Activated T-cell treated with anti-CD3 and anti-CD28 coated beads for 24 hours (primary cell): ENCODE measurements around the gene NIPA2.
"Not testable (repeated sequence)": the region's sequence is repeated elsewhere in the genome, so short reads cannot be mapped to it uniquely, and the experiment has no call there.

ENCODE experiments used
- DNase-seq: peaks from one replicate; pipeline ENCODE4 v3.0.0-alpha.2; 2020; ENCODE audit warnings: low read depth

NIPA2 gene

DNA sequence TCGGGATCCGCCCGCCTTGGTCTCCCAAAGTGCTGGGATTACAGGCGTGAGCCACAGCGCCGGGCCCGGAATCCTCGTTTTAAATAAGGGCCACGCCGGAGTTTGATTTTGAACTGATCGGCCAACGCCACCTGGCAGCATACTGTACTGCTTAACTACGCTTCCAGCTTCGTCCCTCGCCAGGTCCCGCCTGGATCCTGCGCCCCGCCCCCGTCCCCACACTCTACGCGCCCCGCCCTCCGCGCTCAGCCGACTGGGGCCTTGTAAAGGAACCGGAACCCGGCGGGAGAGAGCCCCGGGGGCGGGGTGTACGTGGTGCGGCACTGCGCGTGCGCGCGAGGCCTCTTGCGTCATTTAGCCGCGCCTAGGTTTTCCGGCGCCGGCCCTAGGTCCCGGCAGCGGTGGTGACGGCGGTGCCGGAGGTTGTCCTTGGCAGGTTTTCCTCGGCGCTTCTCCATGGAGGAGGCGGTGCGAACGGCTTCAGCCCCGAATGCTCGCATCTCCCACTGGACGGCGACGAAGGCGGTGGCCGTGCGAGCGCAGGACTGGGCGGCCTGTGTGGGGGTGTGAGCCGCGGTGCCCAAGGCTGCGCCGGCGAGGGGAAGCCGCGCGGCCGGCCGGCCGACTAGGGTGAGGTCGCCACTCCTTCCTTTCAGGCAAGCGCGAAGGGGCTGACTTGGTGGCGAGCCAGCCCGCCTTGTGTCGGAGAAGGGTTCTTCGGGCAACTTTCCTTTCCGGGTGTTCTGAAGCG lies at the start of gene NIPA2:
NIPA2 (plus strand) TSS at position 375 of the 751 bp plus-strand sequence. CDS start 13,066 bp downstream, outside the sequence.
- DNase-seq, result peak; percentile 99

DNA sequence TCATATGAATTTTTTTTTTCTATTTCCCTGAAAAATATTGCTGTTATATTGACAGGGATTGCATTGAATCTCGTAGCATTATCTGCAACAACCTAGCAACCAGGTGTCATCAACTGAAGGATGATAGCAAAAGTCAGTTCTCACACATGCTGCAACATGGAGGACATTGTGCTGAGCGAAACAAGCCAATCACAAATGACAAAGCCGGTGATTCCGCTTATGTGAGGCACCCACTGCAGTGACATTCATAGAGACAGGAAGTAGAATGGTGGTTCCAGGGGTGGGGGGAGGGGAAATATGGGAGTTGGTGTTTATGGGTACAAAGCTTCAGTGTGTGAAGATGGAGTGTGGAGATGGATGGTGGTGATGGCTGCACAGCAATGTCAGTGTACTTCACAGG lies 44.4 kb upstream of the NIPA2 start:
- DNase-seq, result no peak

DNA sequence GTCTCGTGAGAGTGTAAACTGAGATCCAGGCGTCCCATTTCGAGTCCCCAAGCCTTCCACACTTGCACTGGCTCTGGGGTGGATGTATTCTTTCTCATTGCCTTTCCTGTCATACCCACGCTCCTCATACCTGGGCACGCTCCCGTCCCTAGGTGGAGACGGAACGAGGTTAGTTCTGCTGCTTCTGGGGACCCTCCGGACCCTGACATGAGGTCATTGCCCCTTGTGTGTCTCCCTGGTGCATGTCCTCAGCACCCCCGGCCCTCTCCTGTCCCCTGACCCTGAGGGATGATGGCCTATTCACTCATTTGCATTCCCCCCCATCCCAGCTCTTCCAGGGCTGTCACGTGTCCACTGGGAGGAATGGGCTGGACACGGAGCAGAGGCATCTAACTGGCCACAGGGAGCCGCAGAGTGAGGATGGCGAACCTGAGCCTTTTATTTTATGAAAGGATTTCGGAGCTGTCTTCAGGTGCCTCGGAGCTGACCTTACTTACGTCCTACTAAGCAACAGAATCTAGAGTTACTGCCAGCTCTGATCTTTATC lies 43.8 kb upstream of the NIPA2 start:
- DNase-seq, result no peak

DNA sequence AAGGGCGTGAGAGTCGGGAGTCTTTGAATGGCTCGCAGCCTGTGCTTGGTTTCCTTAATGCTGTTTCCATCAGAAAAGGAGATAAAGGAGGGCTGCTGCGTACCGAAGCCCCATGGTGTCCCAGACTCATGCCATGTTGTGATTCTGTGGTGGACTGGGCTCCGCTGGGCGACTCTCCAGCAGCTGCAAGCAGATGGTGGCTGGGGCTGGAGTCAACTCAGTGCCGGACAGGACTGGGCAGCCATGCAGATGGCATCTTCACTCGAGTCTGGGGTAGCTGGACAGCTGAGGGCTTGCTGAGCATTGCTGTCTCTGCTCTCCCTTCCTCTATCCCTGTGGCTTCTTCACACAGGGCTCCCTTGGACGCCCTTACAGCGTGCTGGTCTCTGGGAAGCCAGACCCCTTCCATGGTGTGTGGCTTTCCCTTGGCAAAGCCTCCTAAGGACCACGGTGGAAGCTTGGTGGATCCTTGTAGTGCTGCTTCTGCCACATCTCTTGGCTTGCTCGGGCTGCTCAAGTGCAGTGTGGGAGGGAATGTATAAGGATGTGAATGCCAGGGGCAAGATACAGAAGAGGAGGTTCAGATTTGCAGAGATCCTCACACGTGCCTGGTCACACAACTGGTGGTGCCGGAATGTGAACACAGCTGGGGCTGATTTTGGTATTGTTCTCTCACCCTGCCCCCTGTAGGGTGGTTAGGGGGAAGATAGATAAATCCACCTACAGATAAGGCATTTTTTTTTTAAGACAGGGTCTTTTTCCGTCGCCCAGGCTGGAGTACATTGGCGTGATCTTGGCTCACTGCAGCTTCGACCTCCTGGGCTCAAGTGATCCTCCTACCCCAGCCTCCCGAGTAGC lies 43.0 kb upstream of the NIPA2 start:
- DNase-seq, result no peak

DNA sequence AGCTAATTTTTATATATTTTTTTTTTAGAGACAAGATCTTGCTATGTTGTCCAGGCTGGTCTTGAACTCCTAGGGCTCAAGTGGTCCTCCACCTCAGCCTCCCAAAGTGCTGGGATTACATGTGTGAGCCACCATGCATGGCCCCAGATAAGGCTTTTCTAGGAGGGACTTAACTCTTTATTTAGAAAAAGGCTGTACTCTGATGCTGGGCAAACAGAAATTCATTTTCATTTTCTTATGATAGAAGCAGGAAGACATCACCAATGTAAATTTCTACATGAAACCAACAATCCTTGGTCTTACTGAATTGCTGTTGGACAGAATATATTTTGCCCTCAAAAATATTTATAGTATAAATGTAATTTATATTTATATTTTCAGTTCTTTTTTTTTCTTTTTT lies 42.4 kb upstream of the NIPA2 start:
- no peak for DNase-seq

DNA sequence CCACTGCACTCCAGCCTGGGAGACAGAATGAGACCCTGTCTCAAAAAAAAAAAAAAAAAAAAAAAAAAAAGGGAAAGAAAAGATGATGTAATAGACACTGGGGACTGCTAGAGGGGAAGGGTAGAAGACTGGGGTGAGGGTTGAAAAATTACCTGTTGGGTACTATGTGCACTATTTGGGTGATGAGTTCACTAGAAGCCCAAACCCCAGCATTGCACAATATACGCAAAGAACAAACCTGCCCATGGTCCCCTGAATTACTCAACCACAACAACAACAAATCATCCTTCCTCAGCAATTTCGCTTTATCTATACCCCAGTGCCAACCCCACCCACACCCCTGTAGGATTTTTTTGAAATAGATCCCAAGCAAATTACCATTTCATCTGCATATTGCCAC lies 38.6 kb upstream of the NIPA2 start:
- no peak for DNase-seq

DNA sequence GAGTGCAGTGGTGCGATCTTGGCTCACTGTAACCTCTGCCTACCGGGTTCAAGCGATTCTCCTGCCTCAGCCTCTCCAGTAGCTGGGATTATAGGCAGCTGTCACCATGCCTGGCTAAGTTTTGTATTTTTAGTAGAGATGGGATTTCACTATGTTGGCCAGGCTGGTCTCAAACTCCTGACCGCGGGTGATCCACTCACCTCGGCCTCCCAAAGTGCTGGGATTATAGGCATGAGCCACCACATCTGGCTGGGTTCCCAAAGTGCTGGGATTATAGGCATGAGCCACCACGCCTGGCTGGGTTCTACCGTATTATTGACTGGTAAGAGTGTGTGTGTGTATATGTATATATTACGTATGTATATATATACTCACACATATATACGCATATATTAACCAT lies 35.5 kb upstream of the NIPA2 start:
- DNase-seq, result not testable (repeated sequence)

DNA sequence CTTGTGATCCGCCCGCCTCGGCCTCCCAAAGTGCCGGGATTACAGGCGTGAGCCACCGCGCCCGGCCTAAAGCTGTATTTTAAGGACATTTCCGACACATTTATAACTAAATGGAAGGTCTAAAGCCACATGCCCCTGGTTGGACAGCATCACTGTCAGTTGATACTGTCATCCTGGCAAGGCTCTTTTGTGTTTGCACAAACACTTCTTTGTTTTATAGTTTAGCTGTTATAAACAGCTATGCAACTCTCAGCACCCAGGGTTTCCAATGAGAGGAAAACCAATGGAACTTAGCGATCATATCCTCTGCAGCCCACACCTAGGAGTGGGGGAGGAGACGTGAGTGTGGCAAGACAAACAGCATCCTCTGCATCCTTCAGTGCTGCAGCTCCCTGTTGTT lies 32.3 kb upstream of the NIPA2 start:
- no peak for DNase-seq

DNA sequence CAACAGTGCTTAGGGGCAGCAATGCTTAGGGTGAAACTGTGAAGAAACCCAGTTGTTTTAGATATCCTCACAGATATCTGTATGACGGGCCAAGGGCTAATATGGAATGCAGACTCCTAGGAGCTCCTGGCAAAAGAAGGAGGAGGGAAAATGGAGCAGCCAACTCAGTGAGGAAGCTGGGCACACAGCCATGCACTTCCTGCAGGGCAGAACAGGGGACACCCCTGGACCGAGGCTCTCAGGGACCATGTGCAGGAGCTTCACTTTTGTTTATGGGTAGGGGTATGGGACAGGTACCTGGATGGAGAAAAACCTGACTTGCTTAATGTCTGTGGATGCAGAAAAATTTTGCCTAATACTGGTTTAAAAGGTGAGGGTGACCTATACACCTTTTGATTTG lies 31.8 kb upstream of the NIPA2 start:
- no peak for DNase-seq

DNA sequence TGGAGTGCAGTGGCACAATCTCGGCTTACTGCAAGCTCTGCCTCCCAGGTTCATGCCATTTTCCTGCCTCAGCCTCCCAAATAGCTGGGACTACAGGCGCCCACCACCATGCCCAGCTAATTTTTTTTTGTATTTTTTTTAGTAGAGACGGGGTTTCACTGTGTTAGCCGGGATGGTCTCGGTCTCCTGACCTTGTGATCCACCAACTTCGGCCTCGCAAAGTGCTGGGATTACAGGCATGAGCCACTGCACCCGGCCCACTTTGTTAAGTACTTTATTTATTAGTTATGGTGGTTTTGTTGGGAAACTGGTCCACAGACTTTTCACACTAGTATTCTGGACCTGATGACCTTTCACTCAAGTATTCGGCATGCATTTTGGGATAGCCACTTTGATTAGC lies 30.6 kb upstream of the NIPA2 start:
- not testable (repeated sequence) for DNase-seq

DNA sequence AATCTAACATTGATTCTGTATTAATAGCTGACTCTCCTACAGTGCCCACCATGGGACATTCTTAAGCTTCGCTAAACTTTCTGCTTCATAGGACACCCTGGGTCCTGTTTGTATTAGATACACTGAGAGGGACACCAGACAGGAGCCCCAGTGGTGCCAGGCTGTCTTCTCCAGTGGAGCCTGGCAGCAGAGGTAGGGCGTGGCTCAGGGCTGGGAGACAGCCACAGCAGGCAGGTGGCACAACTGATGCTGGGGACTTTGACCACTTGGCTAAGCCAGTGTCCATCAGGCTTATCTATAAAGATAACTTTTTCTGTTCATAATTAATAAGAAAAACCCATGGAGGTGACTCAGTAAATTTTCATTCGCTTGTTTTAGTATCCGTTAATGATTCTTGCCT lies 30.2 kb upstream of the NIPA2 start:
- no peak for DNase-seq

DNA sequence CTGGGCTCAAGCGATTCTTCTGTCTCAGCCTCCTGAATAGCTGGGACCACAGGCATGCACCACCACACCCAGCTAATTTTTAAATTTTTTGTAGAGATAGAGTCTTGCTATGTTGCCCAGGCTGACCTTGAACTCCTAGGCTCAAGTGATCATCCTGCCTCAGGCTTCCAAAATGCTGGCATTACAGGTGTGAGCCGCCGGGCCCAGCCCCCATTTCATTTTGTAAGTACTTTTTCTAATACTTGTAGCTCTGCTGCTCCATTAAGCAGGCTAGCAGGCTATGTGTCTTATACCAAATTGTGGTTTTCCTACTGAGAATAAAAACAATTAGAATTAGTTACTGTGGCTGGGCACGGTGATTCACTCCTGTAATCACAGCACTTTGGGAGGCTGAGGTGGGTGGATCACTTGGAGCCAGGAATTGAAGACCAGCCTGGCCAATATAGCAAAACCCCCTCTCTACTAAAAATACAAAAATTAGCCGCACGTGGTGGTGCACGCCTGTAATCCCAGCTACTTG lies 29.6 kb upstream of the NIPA2 start:
- DNase-seq, result no peak

DNA sequence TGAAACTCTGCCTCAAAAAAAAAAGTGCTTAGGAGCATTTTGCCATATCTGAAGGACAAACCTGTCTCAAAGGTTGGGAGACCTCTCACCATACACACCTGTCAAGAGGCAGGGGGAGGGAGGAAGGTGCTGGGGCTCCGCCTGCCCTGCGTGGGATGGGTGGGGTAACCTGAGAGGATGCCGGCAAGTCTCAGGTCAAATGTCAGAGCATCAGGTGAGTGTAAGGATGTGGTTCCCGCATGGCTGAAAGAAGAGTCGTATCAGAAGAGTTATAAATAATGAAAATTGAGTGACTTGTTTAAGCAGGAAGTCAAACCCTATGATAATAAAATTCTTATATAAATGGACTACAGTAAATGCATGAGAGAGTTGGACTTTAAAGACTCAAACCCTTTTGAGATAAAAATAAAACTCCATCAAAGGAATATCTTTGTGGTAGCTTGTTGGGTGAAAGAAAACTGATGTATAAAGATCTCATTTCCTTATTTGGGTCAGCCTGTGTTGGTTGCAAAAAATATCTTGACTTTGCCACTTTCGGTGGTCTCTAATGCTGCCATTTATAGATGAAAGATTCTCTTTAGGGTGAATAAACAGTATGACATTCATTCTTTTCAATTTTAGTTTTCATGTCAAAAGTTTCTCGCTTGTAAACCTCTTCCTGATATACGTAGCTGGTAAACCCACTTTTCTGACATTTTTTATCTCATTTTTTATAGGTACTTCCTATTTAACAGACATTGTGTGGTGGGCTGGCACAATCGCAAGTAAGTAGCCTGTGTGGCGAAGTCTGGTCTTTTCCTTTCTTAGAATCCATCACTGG lies 28.2 kb upstream of the NIPA2 start:
- no peak for DNase-seq

DNA sequence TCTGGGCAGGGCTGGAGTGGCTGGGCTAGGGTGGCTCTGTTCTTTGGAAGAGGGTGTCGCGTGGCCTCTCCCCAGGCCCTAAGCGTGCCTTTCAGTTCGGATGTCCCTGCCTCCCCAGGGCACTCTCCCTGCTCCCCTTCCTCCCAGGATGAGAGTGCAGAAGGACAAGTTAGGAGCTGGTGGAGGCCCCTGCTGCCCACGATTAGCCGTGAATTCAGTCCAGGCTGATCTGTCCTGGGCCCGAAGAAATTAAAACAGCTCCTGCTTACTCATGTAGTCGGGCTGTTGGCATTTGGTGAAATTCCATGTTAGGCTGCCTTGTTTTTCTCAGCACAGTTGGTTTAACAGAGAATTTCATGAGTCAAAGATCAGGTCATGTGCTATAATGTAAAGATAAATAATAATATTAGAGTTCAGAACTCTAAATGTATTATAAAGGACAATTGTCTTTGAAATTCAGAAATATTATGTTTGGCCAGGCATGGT lies 27.6 kb upstream of the NIPA2 start:
- DNase-seq, result no peak

DNA sequence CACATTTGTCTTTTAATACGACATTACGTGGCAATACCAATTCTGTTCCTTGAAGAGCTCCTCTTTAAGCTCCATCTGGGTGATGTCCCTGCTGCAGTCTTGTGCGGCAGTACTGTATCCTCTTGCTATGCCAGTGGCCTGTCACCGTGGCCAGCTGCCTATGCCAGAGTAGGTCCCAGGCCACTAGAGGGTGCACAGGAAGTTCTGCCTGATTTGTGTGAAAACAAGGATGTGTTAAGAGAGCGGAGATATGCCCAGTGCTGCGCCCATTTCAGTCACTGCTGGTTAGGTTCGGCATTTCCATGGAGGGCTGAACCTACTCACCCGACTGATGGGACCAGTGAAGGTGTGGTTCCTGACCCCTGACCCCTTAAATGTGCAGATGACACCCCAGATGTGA lies 26.8 kb upstream of the NIPA2 start:
- no peak for DNase-seq

DNA sequence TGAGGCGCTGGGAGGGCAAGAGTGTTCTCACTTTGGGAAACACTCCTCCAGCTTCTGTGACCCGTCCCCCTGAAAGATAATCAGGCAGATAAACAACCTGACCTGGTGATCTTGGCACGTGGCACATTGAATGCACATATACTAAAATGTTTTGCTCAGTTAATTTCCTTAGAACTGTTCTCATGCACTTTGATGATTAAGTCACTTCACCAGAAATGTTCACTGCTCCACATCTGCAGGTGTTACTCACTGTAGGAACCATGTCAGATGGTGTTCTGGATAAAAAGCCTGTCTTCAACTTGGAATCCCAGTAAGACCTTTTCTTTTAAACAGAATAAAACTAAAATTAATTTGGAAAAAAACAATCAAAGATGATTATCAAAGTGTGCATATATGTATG lies 24.6 kb upstream of the NIPA2 start:
- DNase-seq, result no peak

DNA sequence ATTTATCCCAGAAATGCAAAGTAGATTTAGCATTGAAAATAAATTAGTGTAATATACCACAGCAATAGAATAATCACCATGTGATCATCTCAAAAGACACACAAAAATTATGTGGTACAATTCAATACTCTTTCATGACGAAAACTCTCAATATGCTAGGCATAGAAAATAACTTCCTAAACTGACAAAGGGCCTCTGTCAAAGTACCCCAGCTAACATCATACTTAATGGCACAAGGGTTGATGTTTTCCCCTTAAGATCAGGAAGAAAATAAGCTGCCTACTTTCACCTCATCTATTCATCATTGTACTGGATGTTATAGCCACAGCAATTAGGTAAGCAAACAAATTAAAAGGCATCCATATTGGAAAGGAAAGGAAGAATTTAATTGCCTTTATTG lies 22.7 kb upstream of the NIPA2 start:
- no peak for DNase-seq

DNA sequence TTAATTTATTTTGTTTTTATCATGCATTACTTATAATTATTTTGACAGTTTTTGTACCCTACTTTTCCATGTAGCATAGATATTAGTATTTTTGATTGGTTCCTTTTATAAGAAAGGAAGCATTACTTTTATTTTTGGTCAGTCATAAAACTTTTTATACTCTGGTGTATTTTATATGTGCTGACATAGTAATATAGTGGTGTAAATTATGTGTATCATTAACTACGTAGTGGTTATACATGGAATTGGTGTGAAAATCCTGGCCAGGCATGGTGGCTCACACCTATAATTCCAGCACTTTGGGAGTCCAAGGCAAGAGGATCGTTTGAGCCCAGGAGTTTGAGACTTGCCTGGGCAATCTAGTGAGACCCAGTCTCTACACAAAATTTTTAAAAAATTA lies 18.8 kb upstream of the NIPA2 start:
- no peak for DNase-seq

DNA sequence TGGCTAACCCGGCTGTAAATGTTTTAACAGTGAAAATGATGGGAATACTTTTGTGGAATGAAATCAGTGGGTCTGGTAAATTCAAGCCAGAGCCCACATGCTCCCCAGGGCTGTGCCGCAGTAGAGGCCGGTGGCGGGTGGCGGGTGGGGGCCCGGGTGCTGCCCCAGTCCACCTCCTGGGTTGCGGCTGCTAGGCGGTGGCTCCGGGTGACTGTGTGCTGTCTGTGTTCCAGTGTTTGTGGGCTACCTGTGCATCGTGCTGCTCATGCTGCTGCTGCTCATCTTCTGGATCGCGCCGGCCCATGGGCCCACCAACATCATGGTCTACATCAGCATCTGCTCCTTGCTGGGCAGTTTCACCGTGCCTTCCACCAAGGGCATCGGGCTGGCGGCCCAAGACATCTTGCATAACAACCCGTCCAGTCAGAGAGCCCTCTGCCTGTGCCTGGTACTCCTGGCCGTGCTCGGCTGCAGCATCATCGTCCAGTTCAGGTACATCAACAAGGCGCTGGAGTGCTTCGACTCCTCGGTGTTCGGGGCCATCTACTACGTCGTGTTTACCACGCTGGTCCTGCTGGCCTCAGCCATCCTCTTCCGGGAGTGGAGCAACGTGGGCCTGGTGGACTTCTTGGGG lies 14.9 kb upstream of the NIPA2 start:
- DNase-seq, result no peak

DNA sequence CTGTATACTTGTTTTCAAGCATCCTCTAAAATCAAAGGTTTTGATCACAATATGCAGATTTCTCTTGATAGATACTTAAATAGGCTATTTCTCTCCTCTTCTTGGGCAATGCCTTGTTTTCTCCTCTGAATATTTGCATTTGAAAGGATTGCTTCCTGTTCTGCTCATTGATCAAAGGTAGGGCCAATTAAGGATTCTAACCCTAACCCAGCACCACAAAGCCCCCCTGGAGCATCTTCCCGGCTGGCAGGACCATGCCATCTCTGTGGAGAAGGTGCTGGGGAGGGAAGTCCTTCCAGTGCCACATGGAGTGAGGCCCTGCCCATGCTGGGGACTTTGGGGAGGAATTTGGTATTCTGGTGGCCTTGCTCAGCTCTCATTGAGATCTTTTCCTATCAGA lies 11.3 kb upstream of the NIPA2 start:
- no peak for DNase-seq

DNA sequence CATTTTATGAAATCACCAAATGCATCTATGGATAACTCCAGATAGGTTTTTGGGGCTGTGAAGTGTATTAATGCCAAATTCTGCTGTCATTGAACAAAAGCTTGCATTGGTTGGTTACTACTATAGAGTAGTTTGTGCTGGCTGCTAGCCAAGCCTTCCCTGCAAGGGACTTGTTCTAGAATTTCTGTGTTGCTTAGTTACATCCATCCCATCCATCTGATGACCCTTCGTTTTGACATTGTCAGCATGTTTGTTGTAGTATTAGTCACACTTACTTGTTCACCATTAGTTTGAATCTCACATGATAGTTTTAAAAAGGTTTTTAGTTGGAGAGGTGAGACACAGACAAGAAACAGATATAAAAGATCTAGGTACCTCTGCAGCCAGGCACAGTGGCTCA lies 7.0 kb upstream of the NIPA2 start:
- no peak for DNase-seq
